ENCODE measurements around the gene TYMP. TPM values are rescaled to one million over a fixed set of nuclear protein-coding genes. Genes with fewer than 3 reads are reported as not detected.

TYMP gene
- total and polyA plus RNA-seq, 2 of the 8 experiments (the other 6 are each of a cell fraction or from before 2014, with no cell fraction given), result 0.43 to 0.48 TPM

DNA sequence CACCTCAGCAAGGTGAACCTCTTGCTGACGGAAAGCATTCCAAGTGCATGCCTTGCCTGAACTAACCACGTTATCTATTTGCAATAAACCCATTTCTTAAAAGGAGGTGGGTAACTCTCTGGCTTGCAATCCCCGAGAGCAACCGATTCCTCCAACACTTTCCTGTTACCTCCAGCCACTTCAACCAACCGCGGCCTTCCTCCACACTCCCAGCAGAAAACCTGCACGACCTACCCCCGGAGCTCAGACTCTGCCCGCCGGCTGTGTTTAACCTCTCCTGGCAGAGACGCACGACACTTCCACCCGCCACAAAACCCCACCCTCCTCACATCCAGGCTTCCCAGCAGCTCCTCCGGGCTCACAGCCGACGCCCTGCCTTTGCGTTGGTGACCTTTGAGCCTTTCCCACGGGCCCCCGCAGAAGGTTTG lies 5.1 kb downstream of the TYMP start:
- H3K27me3 ChIP-seq (replicated peaks in 1 of 4; ENCODE audit: control insufficient read depth in 3 of 4, extremely low read depth in 1 of 4, insufficient read depth in 3 of 4, low read length in 3 of 4), result peaks cover 15 to 31% (median 24%) of the 10 kb centered on the region in 4 experiments
- no peak overlapping the region for H3K23ac ChIP-seq (ENCODE audit: insufficient read length)
- H3K23me2 ChIP-seq (ENCODE audit: low read depth, low read length), result peaks cover 17% of the 10 kb centered on the region; the same call in 1 of the 2 replicates
- no peak overlapping the region for H3K27ac ChIP-seq (ENCODE audit: low read depth, low read length)
- no peak overlapping the region for H3K14ac ChIP-seq (ENCODE audit: insufficient read length)
- POLR2A ChIA-PET (ENCODE audit: partially characterized antibody), result interaction anchor here (1.1 to 3.0 kb wide), 9 partner anchors 8 to 84 kb away, joined by 3 to 32 read pairs (median 4); partner anchors contain the start of genes LMF2, NCAPH2 and SYCE3
- H2BK15ac ChIP-seq (ENCODE audit: low read length), result no peak overlapping the region
- no peak overlapping the region for H2BK12ac ChIP-seq (ENCODE audit: low read depth, low read length)
- peak overlapping the region; percentile 70 to 88 for H3K4me2 ChIP-seq (ENCODE audit: insufficient read depth in 1 of 2, low read depth in 2 of 2, low read length in 2 of 2)
- H3K36me3 ChIP-seq (ENCODE audit: control insufficient read depth in 2 of 4, insufficient read depth in 4 of 4, low read length in 3 of 4), result peaks cover 4 to 16% (median 12%) of the 10 kb centered on the region in 4 experiments; a peak in 7 of 8 replicates
- FAIRE-seq, result no peak
- no peak overlapping the region for H2BK120ac ChIP-seq (replicated peaks; ENCODE audit: low read depth, low read length)
- H4K91ac ChIP-seq (replicated peaks; ENCODE audit: insufficient read length, low read length), result no peak overlapping the region
- peaks cover 0 to 11% (median 6%) of the 10 kb centered on the region in 4 experiments; a peak in 5 of 7 replicates for H3K4me1 ChIP-seq (replicated peaks in 1 of 4; ENCODE audit: control insufficient read depth in 3 of 4, insufficient read depth in 4 of 4, low read length in 3 of 4)
- H2BK20ac ChIP-seq (ENCODE audit: low read length), result no peak overlapping the region
- peak overlapping the region; percentile 45; the same call in 1 of the 2 replicates for H4K8ac ChIP-seq (ENCODE audit: extremely low read depth, insufficient read depth, low read length)
- H3K9me3 ChIP-seq (ENCODE audit: insufficient read depth in 2 of 2, low read depth in 1 of 2, low read length in 1 of 2), result no peaks in the 10 kb centered on the region
- no peak overlapping the region for H2AK5ac ChIP-seq (ENCODE audit: low read depth, low read length)
- CTCF ChIA-PET (ENCODE audit: partially characterized antibody), result interaction anchor here (1.0 to 3.4 kb wide), 9 partner anchors 10 to 201 kb away, joined by 3 to 36 read pairs (median 6); partner anchors contain the start of genes KLHDC7B and SYCE3
- no peak overlapping the region for H3K18ac ChIP-seq (ENCODE audit: extremely low read depth, low read length)
- H3K4ac ChIP-seq (replicated peaks; ENCODE audit: insufficient read length, low read depth, low read length), result no peak overlapping the region
- H2BK5ac ChIP-seq (ENCODE audit: low read depth, low read length), result no peak overlapping the region
- H3K4me3 ChIP-seq (ENCODE audit: extremely low read depth in 1 of 4, insufficient read depth in 2 of 4, low read depth in 3 of 4, low read length in 4 of 4), result peak overlapping the region; percentile 63 to 78 (median 67)
- no peak overlapping the region for H2AFZ ChIP-seq (ENCODE audit: low read length)
- no peaks in the 10 kb centered on the region for H3K79me2 ChIP-seq (ENCODE audit: control insufficient read depth in 1 of 2, insufficient read depth in 2 of 2, low read length in 2 of 2)
- 42% methylated on average over 13 of the region's 19 CpGs; no CpG with 5 or more reads in 1 of the 2 experiments for WGBS, 2 experiments (ENCODE audit: extremely low coverage in 1 of 2, insufficient coverage in 1 of 2, insufficient read length in 1 of 2, insufficient replicate concordance in 2 of 2, low coverage in 1 of 2, low lambda C conversion rate in 2 of 2, missing lambda C conversion rate in 1 of 2)
- no peaks in the 10 kb centered on the region for H3K79me1 ChIP-seq (ENCODE audit: low read depth, low read length)
- H4K20me1 ChIP-seq (replicated peaks in 1 of 2; ENCODE audit: control insufficient read depth in 1 of 2, insufficient read depth in 2 of 2, low read length in 2 of 2), result peaks cover 5 to 25% of the 10 kb centered on the region in 2 experiments
- H3K56ac ChIP-seq (replicated peaks; ENCODE audit: insufficient read length, low read depth, low read length), result no peak overlapping the region
- no peak for DNase-seq (ENCODE audit: low read depth in 1 of 2, low spot score in 2 of 2)
- no peak overlapping the region for H4K5ac ChIP-seq (ENCODE audit: insufficient read length, low read depth, low read length)
- peak overlapping the region in 2 of 4 experiments; percentile 6 to 68; a peak in 3 of 7 replicates for H3K9ac ChIP-seq (replicated peaks in 1 of 4; ENCODE audit: extremely low read depth in 1 of 4, low read depth in 3 of 4, low read length in 3 of 4)
- no peak for TF ChIP-seq TAF7 (optimal IDR thresholded peaks at IDR 0.05; ENCODE audit: borderline replicate concordance, low read depth, low read length)
- TF ChIP-seq MAFK (IDR thresholded peaks at IDR 0.05; ENCODE audit: low read depth, low read length), result no peak
- TF ChIP-seq JUND (IDR thresholded peaks at IDR 0.05; ENCODE audit: low read length), result no peak
- TF ChIP-seq SIRT6 (IDR thresholded peaks at IDR 0.05; ENCODE audit: low read length), result no peak
- no peak for TF ChIP-seq CBX8 (IDR thresholded peaks at IDR 0.05; ENCODE audit: borderline replicate concordance, low read depth, low read length)
- TF ChIP-seq TAF1 (IDR thresholded peaks at IDR 0.05; ENCODE audit: low read depth, low read length), result no peak
- no peak for TF ChIP-seq SP4 (IDR thresholded peaks at IDR 0.05; ENCODE audit: low read length)
- no peak for TF ChIP-seq RBBP5 (IDR thresholded peaks at IDR 0.05; ENCODE audit: borderline replicate concordance, low read depth, low read length)
- TF ChIP-seq POU5F1 (IDR thresholded peaks at IDR 0.05; ENCODE audit: low read depth, low read length), result no peak
